ENCODE data around the gene LAGE3. TPM values are rescaled to one million over a fixed set of nuclear protein-coding genes. Genes with fewer than 3 reads are reported as not detected.

The LAGE3 gene
- total RNA-seq, 6 experiments from 2014 or later: 8.4 to 24.9 (median 10.8) TPM

DNA sequence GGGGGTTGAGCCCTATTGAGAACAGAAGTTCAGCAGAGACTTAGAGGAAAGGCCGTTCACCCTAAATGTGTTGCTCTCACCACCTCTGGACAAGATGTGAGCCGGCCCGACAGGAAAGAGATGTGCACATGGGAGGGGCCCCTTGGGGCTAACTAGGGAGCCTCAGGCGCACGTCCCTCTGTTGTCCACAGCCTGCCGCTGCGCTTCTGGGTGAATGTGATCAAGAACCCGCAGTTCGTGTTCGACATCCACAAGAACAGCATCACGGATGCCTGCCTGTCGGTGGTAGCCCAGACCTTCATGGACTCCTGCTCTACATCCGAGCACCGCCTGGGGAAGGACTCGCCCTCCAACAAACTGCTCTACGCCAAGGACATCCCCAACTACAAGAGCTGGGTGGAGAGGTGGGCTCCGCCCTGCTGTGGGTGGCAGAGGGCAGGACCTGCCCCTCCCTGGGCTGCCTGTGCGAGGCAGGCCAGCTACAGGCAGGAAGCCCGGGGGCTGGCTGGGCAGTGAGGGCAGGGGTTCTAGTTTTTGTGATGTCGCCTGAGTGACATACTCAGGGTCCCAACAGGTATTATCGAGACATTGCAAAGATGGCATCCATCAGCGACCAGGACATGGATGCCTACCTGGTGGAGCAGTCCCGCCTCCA, 8.0 kb downstream of the LAGE3 start:
- TF ChIP-seq, protein P1, sequence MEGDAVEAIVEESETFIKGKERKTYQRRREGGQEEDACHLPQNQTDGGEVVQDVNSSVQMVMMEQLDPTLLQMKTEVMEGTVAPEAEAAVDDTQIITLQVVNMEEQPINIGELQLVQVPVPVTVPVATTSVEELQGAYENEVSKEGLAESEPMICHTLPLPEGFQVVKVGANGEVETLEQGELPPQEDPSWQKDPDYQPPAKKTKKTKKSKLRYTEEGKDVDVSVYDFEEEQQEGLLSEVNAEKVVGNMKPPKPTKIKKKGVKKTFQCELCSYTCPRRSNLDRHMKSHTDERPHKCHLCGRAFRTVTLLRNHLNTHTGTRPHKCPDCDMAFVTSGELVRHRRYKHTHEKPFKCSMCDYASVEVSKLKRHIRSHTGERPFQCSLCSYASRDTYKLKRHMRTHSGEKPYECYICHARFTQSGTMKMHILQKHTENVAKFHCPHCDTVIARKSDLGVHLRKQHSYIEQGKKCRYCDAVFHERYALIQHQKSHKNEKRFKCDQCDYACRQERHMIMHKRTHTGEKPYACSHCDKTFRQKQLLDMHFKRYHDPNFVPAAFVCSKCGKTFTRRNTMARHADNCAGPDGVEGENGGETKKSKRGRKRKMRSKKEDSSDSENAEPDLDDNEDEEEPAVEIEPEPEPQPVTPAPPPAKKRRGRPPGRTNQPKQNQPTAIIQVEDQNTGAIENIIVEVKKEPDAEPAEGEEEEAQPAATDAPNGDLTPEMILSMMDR (IDR thresholded peaks at IDR 0.05): no peak
- TF ChIP-seq POLR2A (IDR thresholded peaks at IDR 0.05): no peak
- no peaks in the 10 kb centered on the region for H3K27me3 ChIP-seq
- no peak for ATAC-seq
- H3K4me1 ChIP-seq: no peaks in the 10 kb centered on the region
- no peak for DNase-seq
- no peaks in the 10 kb centered on the region for H3K36me3 ChIP-seq
- no peak overlapping the region for H3K27ac ChIP-seq
- intact Hi-C loops (cut with DNase I): no loop called here
- 86% methylated on average over 2 of the region's 23 CpGs for WGBS (ENCODE audit: insufficient coverage, low coverage, low lambda C conversion rate, missing lambda C conversion rate)
- no peaks in the 10 kb centered on the region for H3K9me3 ChIP-seq
- no peak overlapping the region for H3K4me3 ChIP-seq

DNA sequence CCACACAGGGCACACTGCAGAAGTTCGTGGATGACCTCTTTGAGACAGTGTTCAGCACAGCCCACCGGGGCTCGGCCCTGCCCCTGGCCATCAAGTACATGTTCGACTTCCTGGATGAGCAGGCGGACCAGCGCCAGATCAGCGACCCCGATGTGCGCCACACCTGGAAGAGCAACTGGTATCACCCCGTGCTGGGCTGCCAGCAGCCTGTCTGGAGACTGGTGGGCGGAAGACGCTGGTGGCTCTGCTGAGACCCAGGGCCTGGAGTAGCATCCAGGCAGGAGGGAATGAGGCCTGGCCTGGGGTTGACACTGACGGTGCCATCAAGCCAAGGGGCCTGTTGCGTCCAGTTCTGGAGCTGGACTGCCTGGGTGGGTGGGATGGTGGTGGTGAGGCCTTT, 8.6 kb downstream of the LAGE3 start:
- Histone ChIP-seq H3K36me3 (no peaks in the 10 kb centered on the region), H3K4me3 (no peak overlapping the region), H3K27ac (no peak overlapping the region), H3K27me3 (no peaks in the 10 kb centered on the region), H3K9me3 (no peaks in the 10 kb centered on the region), H3K4me1 (no peaks in the 10 kb centered on the region)
- no CpG with 5 or more reads among the region's 14 CpGs for WGBS (ENCODE audit: insufficient coverage, low coverage, low lambda C conversion rate, missing lambda C conversion rate)
- intact Hi-C loops (cut with DNase I): no loop called here
- no peak for TF ChIP-seq POLR2A (IDR thresholded peaks at IDR 0.05)
- TF ChIP-seq, protein P1 (IDR thresholded peaks at IDR 0.05): no peak
- ATAC-seq (no peak), DNase-seq (peak in 1 of 3 donors; percentile 16)

GRCh38 chrX:154469880-154470279, 9.2 kb downstream of the LAGE3 start:
- intact Hi-C loops (cut with DNase I): no loop called here
- ATAC-seq: no peak
- Histone ChIP-seq H3K9me3 (no peaks in the 10 kb centered on the region), H3K27me3 (no peaks in the 10 kb centered on the region), H3K36me3 (no peaks in the 10 kb centered on the region), H3K4me1 (no peaks in the 10 kb centered on the region), H3K4me3 (no peak overlapping the region), H3K27ac (no peak overlapping the region)
- WGBS (ENCODE audit: insufficient coverage, low coverage, low lambda C conversion rate, missing lambda C conversion rate): no CpG with 5 or more reads among the region's 18 CpGs
- TF ChIP-seq POLR2A (IDR thresholded peaks at IDR 0.05): no peak
- TF ChIP-seq, protein P1 (IDR thresholded peaks at IDR 0.05): no peak
- DNase-seq: peak in 1 of 3 donors; percentile 14

GRCh38 chrX:154469114-154469513, 10.0 kb downstream of the LAGE3 start:
- ATAC-seq (no peak), DNase-seq (no peak)
- H3K27ac ChIP-seq: no peak overlapping the region
- TF ChIP-seq, protein P1 (IDR thresholded peaks at IDR 0.05): no peak
- TF ChIP-seq POLR2A (IDR thresholded peaks at IDR 0.05): no peak
- H3K36me3 ChIP-seq: no peaks in the 10 kb centered on the region
- intact Hi-C loops (cut with DNase I): no loop called here
- 74% methylated on average over 3 of the region's 9 CpGs for WGBS (ENCODE audit: insufficient coverage, low coverage, low lambda C conversion rate, missing lambda C conversion rate)
- no peaks in the 10 kb centered on the region for H3K27me3 ChIP-seq
- no peak overlapping the region for H3K4me3 ChIP-seq
- H3K9me3 ChIP-seq: no peaks in the 10 kb centered on the region
- H3K4me1 ChIP-seq: no peaks in the 10 kb centered on the region

All from right lobe of liver (tissue), 6 donors.